Stimulated activated CD4-positive, alpha-beta T cell treated with anti-CD3 and anti-CD28 coated beads, Interleukin-4, amount 100 ng/mL, for 4 hours (primary cell): ENCODE data around the gene SLC25A44.
"Not testable (repeated sequence)": the region's sequence is repeated elsewhere in the genome, so short reads cannot be mapped to it uniquely, and the experiment has no call there.

ENCODE experiments used
- DNase-seq, 2 experiments: peaks; one replicate each; pipeline ENCODE4 v3.0.0-alpha.2; 2020

SLC25A44 gene

DNA sequence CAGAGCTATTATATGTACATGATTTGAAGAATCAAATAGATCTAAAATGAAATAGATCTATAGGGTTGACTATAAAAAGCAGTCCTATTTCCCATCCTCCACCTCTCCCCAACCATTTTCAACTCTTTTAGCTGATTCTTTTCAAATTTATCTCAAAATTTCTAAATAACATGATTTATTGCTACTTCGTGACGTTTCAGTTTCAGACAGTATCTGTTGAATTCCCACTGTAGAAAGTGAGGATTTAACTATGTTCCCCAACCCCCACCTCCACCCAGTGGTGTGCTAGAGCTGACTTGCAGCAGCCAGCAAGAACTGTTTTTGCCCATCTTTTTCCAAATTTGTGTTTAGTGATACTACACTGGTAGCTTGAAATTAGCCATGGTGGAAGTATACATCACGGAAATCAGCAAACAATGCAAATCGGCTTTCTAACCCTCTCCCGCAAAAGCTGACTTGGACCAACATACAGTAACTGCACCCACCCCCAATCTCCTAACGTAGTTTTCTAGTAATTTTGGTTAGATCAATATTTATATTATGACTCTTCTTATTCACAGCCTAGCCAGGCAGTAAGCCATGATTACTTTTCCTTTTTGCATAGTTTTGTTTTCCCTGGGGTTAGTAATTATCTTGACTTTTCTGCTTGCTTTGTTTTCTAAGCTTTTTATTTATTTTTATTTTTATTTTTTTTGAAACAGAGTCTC lies 29.6 kb upstream of the SLC25A44 start:
- DNase-seq: no peak

DNA sequence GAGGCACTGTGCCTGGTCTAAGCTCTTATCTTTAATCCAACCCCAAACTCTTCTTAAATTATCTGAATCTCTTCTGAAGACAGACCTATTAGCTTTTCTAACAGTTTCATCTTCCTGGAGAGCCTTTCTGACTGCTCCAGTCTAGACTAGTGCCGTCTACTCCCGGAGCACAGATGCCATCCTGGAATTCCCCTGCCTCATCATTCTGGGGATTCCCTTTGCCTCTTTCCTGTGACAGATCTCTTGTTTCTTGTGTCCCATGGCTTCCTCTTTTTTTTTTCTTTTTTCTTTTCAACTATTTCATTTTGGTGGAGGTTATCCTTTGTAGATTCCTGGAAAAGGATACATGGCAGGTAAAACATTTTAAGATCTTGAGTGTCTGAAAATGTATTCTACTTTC lies 28.8 kb upstream of the SLC25A44 start:
- DNase-seq: no peak

DNA sequence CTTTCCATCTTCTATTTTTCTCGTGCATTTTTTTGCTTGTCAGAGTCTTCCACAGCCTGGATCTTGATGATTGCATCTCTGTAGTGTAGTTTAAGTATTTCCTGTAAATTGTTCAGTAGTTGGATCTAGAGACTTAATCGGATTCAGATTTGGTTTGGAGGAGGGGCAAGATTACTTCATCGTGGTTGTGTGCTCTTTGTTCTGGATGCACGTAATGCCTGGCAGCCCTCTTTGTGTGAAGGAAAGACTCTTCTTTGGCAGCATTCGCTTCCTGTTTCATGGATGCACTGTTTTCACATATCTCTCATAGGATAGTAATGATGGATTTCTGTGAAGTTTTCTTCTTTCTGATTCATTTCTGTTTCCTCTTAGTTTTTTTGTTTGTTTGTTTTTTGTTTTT lies 26.4 kb upstream of the SLC25A44 start:
- DNase-seq: no peak

DNA sequence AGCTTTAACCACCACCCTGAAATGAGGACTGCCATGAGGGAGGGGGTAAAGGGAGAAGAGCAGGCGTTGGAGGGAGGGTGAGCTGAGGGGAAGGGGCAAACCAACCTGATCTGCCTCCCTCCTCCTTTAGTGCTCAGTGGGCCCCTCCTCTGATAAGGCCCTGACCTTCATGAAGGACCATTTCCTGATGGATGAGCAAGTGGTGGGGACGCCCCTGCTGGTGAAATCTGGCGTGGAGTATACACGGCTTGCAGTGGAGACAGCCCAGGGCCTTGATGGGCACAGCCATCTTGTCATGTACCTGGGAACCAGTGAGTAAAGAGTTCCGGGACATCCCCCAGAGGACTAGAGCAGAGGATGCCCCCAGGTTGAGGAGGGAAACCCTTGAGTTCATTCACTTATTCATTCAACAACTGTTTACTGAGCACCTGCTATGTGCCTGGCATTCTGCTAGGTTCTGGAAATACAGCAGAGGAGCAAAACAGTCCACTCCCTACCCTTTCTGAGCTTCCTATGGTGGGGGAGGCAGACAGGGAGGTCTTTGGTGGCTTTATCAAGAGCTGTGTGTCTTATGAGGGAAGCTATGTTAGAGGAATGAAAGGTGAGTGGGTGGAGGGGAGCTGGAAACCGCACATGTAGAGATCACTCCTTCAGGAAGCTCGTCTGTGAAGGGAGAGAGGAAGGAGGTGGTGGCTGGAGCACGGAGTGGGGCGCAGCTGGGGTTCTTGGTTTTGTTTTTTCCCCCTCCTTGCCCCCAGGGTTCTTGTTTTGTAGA lies 21.0 kb upstream of the SLC25A44 start:
- DNase-seq: no peak

DNA sequence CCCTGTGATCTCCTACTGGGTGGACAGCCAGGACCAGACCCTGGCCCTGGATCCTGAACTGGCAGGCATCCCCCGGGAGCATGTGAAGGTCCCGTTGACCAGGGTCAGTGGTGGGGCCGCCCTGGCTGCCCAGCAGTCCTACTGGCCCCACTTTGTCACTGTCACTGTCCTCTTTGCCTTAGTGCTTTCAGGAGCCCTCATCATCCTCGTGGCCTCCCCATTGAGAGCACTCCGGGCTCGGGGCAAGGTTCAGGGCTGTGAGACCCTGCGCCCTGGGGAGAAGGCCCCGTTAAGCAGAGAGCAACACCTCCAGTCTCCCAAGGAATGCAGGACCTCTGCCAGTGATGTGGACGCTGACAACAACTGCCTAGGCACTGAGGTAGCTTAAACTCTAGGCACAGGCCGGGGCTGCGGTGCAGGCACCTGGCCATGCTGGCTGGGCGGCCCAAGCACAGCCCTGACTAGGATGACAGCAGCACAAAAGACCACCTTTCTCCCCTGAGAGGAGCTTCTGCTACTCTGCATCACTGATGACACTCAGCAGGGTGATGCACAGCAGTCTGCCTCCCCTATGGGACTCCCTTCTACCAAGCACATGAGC lies 17.2 kb upstream of the SLC25A44 start:
- DNase-seq: no peak

DNA sequence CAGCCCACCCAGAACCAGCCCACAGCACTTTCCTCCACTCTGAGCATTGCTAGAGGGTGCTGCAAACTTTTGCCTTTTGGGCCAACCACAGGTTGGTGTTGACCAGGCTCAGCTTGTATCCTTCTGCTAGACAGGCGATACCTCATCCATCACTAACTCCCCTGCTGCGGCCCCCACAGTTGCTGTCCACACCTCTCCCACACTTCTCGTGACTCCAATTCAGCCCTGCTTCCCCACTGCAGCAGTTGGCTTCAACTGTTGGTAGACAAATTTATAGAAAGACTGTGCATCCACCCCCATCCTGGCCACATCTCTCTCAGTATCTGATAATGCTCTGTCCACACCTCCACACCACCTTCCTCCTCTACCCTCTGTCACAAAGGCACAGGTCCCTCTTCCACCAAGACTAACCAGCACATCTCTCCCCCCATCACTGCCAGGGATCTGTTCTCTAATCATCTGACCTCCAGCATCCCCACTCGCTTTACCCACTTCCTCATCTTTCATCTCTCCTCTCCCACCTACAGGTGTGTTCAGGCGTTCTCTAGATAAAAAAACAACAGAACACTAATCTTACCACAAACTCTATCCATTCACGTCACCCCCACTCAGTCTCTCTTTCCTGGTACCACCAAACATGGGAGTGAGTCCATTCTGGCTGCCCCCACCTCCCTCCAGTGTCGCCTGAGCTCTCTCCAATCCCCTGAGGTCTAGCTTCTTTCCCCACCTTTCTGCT lies 15.8 kb upstream of the SLC25A44 start:
- no peak for DNase-seq

DNA sequence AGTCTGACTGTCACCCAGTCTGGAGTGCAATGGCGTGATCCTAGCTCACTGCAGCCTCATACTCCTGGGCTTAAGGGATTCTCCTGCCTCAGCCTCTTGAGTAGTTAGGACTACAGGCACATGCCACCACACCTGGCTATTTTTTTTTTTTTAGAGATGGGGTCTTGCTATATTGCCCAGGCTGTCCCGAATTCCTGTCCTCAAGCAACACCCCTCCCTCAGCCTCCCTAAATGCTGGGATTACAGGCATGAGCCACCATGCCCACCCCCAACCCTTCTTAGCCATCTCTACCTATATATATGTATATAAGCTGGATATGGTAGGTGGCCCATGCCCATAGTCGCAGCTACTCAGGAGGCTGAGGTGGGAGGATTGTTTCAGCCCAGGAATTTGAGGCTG lies 13.4 kb upstream of the SLC25A44 start:
- no peak for DNase-seq

DNA sequence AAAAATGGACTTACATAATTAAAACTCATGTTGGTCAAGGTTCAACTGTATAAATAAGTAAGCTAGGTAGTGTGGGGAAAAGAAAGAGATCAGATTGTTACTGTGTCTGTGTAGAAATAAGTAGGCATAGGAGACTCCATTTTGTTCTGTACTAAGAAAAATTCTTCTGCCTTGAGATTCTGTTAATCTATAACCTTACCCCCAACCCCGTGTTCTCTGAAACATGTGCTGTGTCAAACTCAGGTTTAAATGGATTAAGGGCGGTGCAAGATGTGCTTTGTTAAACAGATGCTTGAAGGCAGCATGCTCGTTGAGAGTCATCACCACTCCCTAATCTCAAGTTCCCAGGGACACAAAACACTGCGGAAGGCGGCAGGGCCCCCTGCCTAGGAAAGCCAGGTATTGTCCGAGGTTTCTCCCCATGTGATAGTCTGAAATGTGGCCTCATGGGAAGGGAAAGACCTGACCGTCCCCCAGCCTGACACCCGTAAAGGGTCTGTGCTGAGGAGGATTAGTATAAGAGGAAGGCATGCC lies 12.4 kb upstream of the SLC25A44 start:
- DNase-seq: not testable (repeated sequence)

DNA sequence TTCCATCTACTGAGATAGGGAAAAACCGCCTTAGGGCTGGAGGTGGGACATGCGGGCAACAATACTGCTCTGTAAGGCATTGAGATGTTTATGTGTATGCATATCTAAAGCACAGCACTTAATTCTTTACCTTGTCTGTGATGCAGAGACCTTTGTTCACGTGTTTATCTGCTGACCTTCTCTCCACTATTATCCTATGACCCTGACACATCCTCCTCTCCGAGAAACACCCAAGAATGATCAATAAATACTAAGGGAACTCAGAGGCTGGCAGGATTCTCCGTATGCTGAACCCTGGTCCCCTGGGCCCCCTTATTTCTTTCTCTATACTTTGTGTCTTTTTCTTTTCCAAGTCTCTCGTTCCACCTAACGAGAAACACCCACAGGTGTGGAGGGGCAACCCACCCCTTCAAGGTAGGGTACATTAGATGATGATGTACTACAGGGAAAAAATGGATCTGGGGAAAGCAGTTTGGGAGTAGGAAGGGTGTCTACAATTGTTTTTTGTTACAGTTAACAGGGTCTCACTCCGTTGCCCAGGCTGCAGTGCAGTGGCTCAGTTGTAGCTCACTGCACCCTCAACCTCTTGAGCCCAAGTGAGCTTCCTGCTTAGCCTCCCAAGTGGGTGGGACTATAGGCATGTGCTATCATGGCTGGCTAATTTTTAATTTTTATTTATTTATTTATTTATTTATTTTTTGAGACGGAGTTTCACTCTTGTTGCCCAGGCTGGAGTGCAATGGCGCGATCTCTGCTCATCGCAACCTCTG lies 11.7 kb upstream of the SLC25A44 start:
- not testable (repeated sequence) for DNase-seq

DNA sequence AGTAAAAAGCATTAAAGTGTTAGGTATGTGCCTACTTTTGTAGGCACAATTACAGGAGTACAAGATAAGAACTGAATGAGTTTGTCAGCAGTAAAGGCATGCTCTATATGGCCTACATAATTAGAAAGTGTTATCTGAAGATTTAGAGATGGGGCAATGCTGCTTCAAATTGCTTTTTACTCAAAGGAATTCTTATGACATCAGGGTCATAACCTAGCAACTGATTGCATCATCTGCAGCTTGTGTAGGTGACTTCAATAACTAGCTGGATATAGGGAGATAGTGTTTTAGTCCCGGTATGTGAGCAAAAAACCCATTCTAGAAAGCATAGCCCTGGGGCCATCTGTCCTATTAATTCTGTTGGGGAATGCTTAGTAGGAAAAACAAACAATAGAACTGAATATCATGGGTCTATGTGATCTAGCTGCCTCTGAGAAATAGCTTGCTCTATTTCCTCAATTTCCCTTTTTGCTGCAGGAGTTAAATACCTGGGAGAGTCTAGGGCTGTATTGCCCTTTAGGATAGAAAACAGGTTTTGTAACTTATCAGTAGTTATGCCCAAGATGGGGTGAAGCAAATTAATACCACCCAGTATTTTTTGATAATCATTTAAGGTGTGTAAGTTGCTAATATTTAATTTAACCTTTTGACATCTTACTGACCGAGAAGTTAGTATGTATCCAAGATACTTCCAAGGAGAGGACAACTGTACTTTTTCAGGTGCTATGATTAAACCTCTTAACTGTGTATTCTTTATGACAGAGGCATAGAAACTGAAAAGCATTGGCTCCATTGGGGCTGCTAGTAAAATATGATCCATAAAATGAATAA lies 7.3 kb upstream of the SLC25A44 start:
- DNase-seq: not testable (repeated sequence)

DNA sequence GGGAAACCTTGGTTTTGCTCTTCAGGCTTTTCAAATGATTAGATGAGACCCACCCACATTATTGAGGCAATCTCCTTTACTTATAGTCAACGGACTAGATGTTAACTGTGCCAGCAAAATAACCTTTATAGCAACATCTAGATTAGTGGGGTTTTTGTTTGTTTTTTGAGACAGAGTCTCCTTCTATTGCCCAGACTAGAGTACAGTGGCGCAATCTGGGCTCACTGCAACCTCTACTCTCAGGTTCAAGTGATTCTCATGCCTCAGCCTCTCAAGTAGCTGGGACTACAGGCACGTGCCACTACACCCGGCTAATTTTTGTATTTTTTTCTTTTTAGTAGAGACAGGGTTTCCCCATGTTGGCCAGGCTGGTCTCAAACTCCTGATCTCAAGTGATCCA lies 3.6 kb upstream of the SLC25A44 start:
- DNase-seq: not testable (repeated sequence)

DNA sequence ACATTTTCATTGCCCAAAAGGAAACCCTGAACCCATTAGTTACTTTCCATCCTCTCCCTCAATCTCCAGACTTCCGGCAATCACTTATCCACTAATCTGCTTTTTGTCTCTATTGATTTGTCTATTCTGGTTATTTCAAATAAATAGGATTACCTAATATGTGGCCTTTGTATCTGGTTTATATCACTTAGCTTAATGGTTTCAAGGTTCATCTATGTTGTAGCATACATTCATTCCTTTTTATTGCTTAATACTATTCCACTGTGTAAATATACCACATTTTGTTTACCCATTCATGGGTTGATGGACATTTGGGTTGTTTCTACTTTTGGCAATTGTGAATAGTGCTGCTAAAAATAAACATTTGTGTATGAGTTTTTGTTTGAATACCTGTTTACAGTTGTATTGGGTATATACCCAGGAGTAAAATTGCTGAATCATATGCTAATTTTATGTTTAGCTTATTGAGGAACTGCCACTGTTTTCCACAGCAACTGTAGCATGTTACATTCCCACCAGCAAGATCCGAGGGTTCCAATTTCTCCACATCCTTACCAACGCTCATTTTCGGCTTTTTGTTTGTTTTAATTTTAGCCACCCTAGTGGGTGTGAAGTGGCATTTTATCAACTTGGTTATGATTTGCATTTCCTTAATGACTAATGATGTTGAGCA lies 2.5 kb upstream of the SLC25A44 start:
- no peak for DNase-seq

DNA sequence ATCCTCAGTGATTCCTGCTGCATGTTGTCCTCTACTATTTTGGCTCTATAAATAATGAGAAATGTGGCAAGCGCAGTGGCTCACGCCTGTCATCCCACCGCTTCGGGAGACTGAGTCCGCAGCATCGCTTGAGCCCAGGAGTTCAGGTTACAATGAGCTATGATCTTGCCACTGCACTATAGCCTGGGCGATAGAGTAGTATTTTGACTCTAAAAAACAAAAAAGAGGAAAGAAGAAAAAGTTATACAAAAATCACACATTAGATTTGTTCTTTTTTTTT lies 756 bp upstream of the SLC25A44 start:
- no peak for DNase-seq

DNA sequence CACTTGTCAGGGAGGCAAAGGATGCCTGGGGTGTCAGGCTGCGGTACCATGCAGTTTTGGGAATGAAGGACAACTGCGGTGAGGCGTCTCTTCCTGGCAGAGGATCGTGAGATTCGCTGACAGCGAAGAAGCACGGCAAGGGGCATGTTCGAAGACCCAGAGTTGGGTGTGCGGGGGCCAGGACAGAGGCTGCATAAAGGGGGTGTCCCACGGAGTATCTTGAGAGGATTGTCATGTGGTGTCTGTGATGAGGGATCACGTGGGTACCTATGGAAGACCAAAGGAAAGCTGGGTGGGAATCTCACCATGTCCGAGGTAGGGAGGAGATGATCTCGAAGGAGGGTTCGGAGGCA lies 372 bp downstream of the SLC25A44 start:
- no peak for DNase-seq

DNA sequence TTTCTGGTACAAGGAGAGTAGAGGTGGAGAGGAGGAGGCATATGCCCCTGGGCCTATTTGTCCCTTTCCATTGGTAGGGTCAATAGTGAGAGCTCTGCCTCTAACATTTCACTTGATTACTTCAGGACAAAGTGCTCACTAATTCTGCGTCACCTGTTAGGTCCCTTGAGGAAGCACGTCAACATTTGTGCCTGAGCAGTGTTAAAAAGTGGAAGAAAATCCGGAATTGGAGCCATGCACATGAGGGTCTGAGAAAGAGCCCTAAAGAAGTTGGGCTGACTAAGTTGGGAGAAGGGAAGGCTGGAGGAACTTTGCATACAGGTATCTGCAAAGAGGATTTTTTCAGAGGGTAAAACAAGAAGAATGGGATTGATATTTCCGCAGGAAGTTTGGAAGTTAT lies 1.9 kb downstream of the SLC25A44 start:
- DNase-seq: no peak

DNA sequence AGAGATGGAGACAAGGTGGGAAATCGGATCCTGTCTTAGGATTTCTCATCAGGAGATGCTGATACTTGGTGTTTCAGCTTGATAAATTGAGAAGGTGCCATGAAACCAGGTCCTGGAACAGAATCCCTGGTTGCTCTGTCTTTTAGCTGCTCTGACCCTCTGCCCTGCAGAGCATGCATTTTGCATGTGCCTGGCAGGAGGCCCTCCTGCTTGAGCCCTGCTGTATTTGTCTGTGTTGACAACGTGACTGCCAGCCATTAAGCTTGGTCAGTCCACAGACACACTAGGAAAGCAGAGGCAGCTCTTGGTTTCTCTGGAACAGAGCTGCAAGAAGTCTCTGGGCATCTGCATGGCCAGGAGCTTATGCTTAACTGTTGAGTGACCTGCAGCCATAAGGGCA lies 2.5 kb downstream of the SLC25A44 start:
- no peak for DNase-seq

DNA sequence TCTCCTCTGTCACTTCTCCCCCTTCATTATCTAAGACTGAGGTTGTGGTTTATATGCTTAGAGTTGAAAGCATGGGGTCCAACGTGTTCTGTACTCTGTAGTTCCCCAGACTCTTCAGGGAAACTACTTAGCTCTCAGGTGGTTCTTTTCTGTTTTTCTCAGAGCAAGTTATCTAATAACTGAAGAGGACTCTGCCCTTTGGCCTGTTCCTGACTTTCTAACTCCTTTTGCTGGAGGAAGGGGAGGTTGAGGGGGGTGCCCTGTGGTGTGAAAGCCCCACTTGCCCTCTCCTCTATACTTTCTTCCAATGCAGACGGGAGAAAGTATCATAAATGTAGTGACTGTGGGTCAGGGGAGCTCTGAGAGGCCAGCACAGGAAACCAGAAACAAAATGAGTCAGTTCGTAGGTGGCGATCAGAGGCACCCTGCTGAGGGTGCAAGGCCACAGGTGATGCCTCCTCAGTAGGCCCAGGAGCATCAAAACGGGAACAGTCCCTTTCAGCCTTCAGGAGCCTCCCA lies 5.0 kb downstream of the SLC25A44 start:
- no peak for DNase-seq

DNA sequence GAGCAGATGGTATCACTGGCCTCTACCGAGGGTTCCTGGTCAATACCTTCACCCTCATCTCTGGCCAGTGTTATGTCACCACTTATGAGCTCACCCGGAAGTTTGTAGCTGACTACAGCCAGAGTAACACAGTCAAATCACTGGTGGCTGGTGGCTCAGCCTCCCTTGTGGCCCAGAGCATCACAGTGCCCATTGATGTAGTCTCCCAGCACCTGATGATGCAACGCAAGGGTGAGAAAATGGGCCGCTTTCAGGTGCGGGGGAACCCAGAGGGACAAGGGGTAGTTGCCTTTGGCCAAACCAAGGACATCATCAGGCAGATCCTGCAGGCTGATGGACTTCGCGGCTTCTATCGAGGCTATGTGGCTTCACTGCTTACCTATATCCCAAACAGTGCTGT lies 6.1 kb downstream of the SLC25A44 start:
- DNase-seq: no peak

DNA sequence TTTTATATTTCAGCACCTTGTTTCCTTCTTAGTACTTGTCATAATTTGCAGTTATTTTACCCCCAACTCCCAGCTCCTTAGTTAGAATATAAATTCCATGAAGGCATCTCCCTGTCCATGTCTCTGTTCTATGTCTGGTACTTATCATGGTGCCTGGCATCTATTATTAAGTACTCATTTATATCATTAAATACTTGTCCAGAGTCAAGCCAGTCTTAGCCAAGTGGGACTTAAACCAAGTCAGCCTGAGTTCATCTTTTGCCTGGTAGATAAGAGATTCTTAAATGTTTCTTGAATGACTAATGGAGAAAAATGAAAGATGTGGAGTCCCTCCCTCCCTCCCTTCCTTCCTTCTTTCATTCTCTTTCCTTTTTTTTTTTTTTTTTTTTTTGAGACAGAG lies 9.4 kb downstream of the SLC25A44 start:
- DNase-seq: no peak

DNA sequence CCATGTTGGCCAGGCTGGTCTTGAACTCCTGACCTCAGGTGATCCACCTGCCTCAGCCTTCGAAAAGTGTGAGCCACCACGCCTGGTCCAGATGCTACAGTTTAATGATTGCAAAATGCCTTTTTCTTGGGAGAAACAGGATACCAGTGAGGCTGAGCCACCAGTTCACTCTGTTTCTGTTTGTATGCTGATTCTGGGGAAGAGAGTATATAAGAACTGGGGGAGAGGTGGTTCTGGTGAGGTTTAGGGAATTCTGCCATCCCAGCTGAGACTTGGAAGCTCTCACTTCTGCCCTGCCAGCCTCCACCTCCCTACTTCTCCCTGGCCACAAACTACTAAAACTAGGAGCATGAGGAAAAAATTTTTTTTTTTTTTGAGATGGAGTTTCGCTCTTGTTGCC lies 10.8 kb downstream of the SLC25A44 start:
- no peak for DNase-seq

DNA sequence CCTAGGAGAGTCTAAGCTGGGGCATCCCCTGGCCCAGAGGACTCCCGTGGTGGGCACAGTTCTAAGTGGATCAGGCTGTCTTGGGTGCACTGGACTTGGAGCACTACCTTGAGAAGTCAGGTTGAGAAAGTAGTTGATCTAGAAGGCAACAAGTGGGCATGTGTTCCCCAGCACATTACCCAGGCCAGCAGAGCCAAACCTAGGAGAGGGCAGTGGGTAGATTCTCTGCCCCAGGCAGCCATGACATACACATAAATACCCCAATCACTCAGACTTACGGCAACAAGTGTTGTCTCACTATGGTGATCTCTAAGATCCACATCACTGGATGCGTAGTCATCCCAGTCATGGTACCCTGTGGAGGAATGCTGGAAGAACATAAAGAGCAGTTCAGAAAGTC lies 17.3 kb downstream of the SLC25A44 start:
- no peak for DNase-seq
